ENCODE measurements around the gene NSRP1.
A peak's percentile ranks its signal among the peaks of the same experiment; 100 is the strongest.

Gene NSRP1

DNA sequence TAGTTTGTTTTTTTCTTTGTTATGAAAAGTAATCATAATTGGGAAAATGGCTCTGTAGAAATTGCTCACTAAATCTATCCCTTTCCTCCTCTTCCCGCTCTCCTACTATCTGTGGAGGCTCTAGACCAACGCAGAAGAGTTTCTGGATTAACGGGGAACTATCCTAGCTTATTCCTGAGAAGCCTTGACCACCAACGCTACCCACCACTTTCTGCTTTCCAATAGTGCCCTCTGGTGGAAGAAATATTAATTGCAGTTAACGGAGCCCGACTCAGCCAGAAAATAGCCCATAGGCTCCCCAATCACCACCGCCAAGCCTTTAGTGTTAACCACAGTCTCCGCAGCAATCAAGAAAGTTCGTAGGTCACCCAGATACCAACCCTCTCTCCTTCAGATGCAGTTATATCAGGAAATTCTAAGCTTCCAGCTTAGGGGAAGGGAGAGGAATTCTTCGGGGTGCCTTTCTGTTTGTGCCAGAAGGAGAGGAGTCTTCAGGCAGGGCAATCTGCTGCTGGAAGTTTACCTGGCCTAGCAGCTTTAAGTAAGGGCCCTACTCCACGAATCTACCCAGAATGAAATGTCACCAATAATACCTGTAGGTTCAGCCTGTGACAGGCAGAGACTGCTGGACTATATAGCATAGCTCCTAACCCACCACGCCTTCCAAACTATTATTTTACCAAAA is 23.0 kb upstream of the NSRP1 start:
- no peak overlapping the region for H3K4me3 ChIP-seq (ENCODE audit: low read depth, low read length)
- DNase-seq (ENCODE audit: low read depth): peak; percentile 78
- TF ChIP-seq, protein P1, sequence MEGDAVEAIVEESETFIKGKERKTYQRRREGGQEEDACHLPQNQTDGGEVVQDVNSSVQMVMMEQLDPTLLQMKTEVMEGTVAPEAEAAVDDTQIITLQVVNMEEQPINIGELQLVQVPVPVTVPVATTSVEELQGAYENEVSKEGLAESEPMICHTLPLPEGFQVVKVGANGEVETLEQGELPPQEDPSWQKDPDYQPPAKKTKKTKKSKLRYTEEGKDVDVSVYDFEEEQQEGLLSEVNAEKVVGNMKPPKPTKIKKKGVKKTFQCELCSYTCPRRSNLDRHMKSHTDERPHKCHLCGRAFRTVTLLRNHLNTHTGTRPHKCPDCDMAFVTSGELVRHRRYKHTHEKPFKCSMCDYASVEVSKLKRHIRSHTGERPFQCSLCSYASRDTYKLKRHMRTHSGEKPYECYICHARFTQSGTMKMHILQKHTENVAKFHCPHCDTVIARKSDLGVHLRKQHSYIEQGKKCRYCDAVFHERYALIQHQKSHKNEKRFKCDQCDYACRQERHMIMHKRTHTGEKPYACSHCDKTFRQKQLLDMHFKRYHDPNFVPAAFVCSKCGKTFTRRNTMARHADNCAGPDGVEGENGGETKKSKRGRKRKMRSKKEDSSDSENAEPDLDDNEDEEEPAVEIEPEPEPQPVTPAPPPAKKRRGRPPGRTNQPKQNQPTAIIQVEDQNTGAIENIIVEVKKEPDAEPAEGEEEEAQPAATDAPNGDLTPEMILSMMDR (IDR thresholded peaks at IDR 0.05; ENCODE audit: low read depth, low read length): peak; percentile 61
- TF ChIP-seq, protein P2, sequence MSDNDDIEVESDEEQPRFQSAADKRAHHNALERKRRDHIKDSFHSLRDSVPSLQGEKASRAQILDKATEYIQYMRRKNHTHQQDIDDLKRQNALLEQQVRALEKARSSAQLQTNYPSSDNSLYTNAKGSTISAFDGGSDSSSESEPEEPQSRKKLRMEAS (IDR thresholded peaks at IDR 0.05; ENCODE audit: low read depth, low read length): no peak

DNA sequence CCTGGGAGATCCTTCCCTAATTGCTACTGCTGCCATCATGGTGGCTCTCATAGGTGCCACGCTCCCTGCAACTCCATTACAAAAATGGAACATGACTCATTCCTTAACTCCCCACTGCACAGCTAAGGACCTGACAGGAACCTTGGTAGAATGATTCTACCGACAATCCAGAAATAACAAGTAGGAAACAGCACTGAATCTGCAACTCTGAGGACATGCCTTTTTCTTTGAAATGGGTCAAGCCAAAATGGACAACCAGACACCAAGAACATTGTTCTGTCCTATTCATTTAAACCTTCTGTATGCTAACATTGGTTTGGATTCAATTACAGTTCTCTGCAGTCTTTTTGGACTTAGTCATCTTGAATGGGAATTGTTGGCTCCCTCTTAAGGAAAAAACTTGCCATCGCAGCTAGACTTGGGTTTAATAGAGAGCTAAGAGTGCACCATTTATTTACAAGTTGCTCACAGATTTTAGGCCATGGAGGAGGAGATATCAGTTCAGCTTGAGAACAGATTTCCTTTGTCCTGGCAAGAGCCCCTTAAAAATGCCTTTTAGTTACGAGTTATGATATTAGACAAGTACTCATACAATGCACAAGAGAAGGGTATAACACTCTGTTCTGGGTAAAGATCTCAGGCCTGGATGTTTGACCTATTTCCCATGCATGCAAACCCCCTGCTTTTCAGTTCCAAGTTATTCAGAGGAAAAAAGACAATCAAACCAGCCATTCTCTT is 20.9 kb upstream of the NSRP1 start:
- H3K4me3 ChIP-seq (ENCODE audit: low read depth, low read length): no peak overlapping the region
- peak; percentile 77 for DNase-seq (ENCODE audit: low read depth)
- TF ChIP-seq MYC (IDR thresholded peaks at IDR 0.05; ENCODE audit: low read depth, low read length): no peak
- TF ChIP-seq, protein P1 (IDR thresholded peaks at IDR 0.05; ENCODE audit: low read depth, low read length): peak; percentile 65
- TF ChIP-seq, protein P2 (IDR thresholded peaks at IDR 0.05; ENCODE audit: low read depth, low read length): no peak

DNA sequence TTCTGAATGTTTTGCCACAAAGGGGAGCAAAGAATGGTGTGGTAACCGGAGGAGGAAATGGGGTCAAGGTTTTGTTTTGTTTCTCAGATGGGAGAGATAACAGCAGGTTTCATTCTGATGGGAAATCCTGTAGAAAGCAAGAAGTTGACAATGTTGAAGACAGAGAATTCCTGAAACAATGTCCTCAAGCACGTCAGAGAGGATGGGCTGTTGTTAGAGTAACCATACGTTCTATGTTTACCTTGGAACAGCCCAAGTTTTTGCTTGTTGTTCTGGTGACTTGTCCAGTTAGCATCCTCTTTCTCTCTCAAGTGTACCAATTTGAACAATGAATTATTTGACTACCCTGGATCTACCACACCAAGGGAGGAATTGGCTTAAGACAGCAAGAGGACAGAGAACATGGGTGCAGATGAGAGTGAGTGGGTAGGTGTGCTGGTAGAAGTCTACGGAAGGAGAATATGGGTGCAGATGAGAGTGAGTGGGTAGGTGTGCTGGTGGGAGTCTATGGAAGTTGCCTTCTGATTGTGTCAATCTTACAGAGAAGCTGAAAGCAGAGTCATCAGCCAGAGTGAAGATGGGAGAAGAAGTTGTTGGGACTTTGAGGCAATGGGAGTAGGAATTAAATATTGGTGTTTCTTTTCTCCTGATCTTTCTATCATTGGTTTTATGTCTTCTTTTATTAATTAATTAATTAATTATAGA is 14.8 kb upstream of the NSRP1 start:
- TF ChIP-seq MYC (IDR thresholded peaks at IDR 0.05; ENCODE audit: low read depth, low read length) (no peak), POLR2A (IDR thresholded peaks at IDR 0.05; ENCODE audit: extremely low read depth, insufficient read length) (no peak)
- TF ChIP-seq, protein P2 (IDR thresholded peaks at IDR 0.05; ENCODE audit: low read depth, low read length): no peak
- TF ChIP-seq, protein P1 (IDR thresholded peaks at IDR 0.05; ENCODE audit: low read depth, low read length): no peak
- H3K4me3 ChIP-seq (ENCODE audit: low read depth, low read length): no peak overlapping the region
- no peak for DNase-seq (ENCODE audit: low read depth)

DNA sequence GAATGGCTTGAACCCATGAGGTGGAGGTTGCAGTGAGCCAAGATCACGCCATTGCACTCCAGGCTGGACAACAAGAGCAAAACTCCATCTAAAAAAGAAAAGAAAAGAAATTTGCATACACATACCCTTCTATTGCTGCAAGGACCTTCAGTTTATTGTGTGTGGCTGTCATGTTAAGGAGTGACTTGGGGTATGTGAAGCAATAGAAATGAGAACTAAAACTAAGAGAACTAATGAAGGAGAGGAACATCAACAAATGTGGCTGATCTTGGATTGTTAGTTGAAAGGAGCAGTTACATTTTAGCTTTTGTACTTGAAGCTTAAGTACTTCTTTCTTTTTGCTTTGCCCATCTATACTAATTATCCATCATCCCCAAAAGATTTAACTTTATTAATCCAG is 12.7 kb upstream of the NSRP1 start:
- DNase-seq (ENCODE audit: low read depth): peak; percentile 38
- TF ChIP-seq, protein P1 (IDR thresholded peaks at IDR 0.05; ENCODE audit: low read depth, low read length): no peak
- TF ChIP-seq POLR2A (IDR thresholded peaks at IDR 0.05; ENCODE audit: extremely low read depth, insufficient read length) (no peak), MYC (IDR thresholded peaks at IDR 0.05; ENCODE audit: low read depth, low read length) (no peak)
- TF ChIP-seq, protein P2 (IDR thresholded peaks at IDR 0.05; ENCODE audit: low read depth, low read length): no peak
- no peak overlapping the region for H3K4me3 ChIP-seq (ENCODE audit: low read depth, low read length)

DNA sequence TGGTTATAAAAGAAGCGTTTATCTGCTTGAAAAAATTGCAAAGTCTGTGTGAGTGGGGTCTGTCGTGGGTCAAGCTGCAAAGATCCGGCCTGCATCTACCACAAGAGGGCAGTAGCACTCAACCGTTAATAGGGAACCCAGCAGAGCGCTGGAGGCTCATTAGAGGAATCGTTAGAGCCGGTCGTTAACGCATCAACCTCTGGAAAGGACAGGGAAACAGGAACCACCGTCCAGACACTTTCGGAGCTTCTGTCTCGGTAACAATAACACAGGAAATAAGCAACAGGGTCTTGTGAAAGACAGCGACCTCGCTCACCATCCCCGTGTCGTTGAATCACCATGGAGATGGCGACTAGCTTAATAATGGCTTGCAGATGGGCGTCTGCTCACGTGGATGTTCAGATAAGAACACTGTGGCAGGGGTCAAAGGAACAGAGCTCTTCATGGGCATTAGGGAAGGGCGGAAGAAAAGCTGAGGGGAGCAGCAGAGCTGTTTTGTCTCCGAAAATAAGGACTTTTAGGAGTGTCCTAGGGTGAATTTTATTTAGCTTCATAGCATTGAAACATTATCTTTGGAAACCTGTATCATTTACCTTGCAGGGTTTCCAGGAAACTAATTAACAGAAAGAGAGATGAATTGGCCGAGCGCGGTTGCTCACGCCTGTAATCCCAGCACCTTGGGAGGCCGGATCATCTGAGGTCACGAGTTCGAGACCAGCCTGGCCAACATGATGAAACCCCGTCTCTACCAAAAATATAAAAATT is 11.9 kb upstream of the NSRP1 start:
- H3K4me3 ChIP-seq (ENCODE audit: low read depth, low read length): peak overlapping the region; percentile 25
- DNase-seq (ENCODE audit: low read depth): peak; percentile 100
- TF ChIP-seq, protein P1 (IDR thresholded peaks at IDR 0.05; ENCODE audit: low read depth, low read length): peak; percentile 89
- TF ChIP-seq POLR2A (IDR thresholded peaks at IDR 0.05; ENCODE audit: extremely low read depth, insufficient read length): no peak
- TF ChIP-seq, protein P2 (IDR thresholded peaks at IDR 0.05; ENCODE audit: low read depth, low read length): peak; percentile 90
- peak; percentile 92 for TF ChIP-seq MYC (IDR thresholded peaks at IDR 0.05; ENCODE audit: low read depth, low read length)
